Omental fat pad (tissue), 4 donors: ENCODE results near the gene NGEF. TPM values are rescaled to one million over a fixed set of nuclear protein-coding genes. Genes with fewer than 3 reads are reported as not detected.

Source experiments
- ATAC-seq: fragments of 150-250 bp; one replicate; pipeline ENCODE4 v1.9.1; 2016; ENCODE audit warnings: mild to moderate bottlenecking, moderate library complexity; ENCODE audit not compliant: low FRiP score
- DNase-seq: peaks from one replicate; pipeline ENCODE4 v3.0.0-alpha.2; 2019; ENCODE audit warnings: low spot score
- CTCF ChIP-seq, 3 donors: fragments of 450-650 bp; IDR thresholded peaks; one replicate each; pipeline ENCODE4 v1.5.1; 2016 to 2017; ENCODE audit warnings: antibody characterized with exemption in 3 of 3, mild to moderate bottlenecking in 3 of 3, moderate library complexity in 2 of 3
- total RNA-seq, 4 donors: library from RNA; depleted of rRNA; stranded (reverse); fragments of >200 nt; gene quantifications; one replicate each; pipeline ENCODE4 v1.1.0, GENCODE V29; 2016

Gene NGEF
- total RNA-seq, 4 donors from 2014 or later, result 1.1 to 1.9 (median 1.3) TPM; not detected in 1

DNA sequence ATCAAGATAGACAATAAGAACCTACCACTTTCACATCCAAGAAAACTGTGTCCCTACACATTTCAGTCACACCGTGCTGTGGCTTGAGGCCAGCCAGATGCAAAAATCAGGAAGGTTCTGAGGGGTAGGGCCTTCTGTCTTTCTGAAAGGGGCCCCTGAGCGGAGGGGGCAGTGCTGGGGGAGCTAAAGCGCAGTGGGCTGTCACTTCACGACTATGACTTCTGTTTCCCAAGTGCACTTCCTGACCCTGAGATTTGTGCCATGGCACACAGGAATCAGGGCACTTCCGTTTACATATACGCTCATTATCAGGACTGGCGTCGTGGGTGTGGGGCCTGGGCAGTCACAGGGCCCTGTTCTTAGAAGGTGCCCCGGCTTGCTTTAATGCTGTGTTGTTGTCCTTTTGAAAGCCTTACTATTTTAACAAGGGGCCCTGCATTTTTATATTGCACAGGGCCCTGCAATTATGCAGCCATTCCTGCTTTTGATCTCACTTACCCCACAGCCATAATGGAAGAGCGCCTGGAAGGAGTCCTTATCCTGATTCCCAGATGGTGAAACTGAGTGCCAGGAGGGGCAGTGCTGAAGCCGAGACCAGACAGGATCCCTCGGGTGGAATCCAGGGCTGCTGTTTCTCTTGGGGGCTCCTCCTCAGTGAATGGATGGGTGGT lies 620 bp downstream of the NGEF start:
- TF ChIP-seq CTCF (IDR thresholded peaks at IDR 0.05), result no peak
- ATAC-seq, result no peak
- DNase-seq, result no peak

- TF ChIP-seq CTCF (IDR thresholded peaks at IDR 0.05), result no peak
- DNase-seq, result no peak
- ATAC-seq, result no peak
Measured at GRCh38 chr2:233011702-233012131, 1.3 kb downstream of the NGEF start.

DNA sequence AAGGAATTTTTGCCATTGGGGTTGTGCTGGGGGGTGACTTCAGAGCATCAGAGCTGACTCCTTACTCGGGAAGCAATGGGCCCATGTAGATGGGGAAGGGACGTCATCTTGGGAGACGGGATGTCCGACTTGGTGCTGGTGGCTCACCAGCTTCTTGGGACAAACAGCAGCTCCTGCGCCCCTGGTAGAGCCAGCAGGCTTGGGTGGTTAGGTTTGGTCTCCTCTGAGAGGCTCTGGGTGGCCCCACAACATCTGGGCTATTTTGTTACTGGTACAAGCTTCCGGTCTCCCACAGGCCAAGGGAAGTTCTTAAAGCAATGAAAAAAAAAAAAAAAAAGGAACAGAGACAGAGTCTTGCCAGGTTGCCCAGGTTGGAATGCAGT lies 1.8 kb downstream of the NGEF start:
- TF ChIP-seq CTCF (IDR thresholded peaks at IDR 0.05), result no peak
- no peak for DNase-seq
- no peak for ATAC-seq

GRCh38 chr2:233010569-233011267 lies 2.3 kb downstream of the NGEF start:
- DNase-seq (no peak), ATAC-seq (no peak)
- no peak for TF ChIP-seq CTCF (IDR thresholded peaks at IDR 0.05)

- no peak for DNase-seq
- ATAC-seq, result no peak
- TF ChIP-seq CTCF (IDR thresholded peaks at IDR 0.05), result no peak
Measured at GRCh38 chr2:233009661-233010060, 3.4 kb downstream of the NGEF start.

DNA sequence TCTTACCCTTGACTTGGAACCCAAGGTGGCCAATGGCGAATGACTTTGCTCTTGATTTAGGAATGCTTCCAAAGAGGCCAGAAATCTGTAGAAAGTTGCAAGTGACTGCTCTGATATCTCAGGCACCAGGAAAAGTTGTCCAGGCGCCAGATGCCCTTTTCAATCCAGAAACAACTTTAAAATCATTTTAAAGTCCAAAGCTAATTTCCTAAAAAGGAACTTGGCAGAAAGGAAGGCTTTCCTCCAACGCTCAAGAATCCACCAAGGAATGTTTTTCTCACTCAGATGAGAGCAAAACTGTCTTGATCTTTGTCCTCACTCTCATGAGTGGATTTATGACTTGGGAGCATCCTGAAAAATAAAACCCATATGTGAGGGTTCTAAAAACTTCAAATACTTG lies 5.3 kb downstream of the NGEF start:
- DNase-seq (no peak), ATAC-seq (no peak)
- TF ChIP-seq CTCF (IDR thresholded peaks at IDR 0.05), result no peak

- no peak for DNase-seq
- no peak for TF ChIP-seq CTCF (IDR thresholded peaks at IDR 0.05)
- no peak for ATAC-seq
Measured at GRCh38 chr2:233007270-233007669, 5.8 kb downstream of the NGEF start.
